HepG2 (cell line): ENCODE results near the gene ARFGAP2. TPM values are rescaled to one million over a fixed set of nuclear protein-coding genes. Genes with fewer than 3 reads are reported as not detected.
A peak's percentile ranks its signal among the peaks of the same experiment; 100 is the strongest.

Source experiments
- AKAP8 ChIP-seq: sonication (generic); formaldehyde crosslinking; IDR thresholded peaks from 2 replicates; pipeline ENCODE4 v1.5.1; 2020; ENCODE audit warnings: mild to moderate bottlenecking, missing genetic modification reagents
- ATRX ChIP-seq: sonication (generic); formaldehyde crosslinking; IDR thresholded peaks from 2 replicates; pipeline ENCODE4 v1.4.0; 2020; ENCODE audit warnings: missing genetic modification reagents, borderline replicate concordance
- CCDC6 ChIP-seq: sonication (generic); formaldehyde crosslinking; IDR thresholded peaks from 2 replicates; pipeline ENCODE4 v1.8.1; 2022; ENCODE audit warnings: mild to moderate bottlenecking, missing genetic modification reagents, moderate library complexity
- FOXM1 ChIP-seq: sonication (generic); formaldehyde crosslinking; IDR thresholded peaks from 2 replicates; pipeline ENCODE4 v1.5.0; 2020; ENCODE audit warnings: missing genetic modification reagents
- FOXP1 ChIP-seq, 2 experiments: fragments of 450-650 bp in 1 of 2; IDR thresholded peaks; 2 replicates each; pipeline ENCODE4 v1.6.1; 2017 to 2018; ENCODE audit warnings: antibody characterized with exemption in 1 of 2
- HOXA5 ChIP-seq: sonication (generic); formaldehyde crosslinking; IDR thresholded peaks from 2 replicates; pipeline ENCODE4 v1.4.0; 2020; ENCODE audit warnings: missing genetic modification reagents
- ISL2 ChIP-seq: sonication (generic); formaldehyde crosslinking; IDR thresholded peaks from 2 replicates; pipeline ENCODE4 v1.5.0; 2020; ENCODE audit warnings: missing genetic modification reagents
- KDM1A ChIP-seq: IDR thresholded peaks from 2 replicates; pipeline ENCODE4 v1.6.1; 2016; ENCODE audit warnings: missing compliant biosample characterization
- KDM4B ChIP-seq: sonication (generic); formaldehyde crosslinking; IDR thresholded peaks from 2 replicates; pipeline ENCODE4 v1.4.0; 2020; ENCODE audit warnings: missing genetic modification reagents
- MTF1 ChIP-seq: sonication (generic); formaldehyde crosslinking; IDR thresholded peaks from 2 replicates; pipeline ENCODE4 v1.5.0; 2020; ENCODE audit warnings: missing genetic modification reagents
- NR2F6 ChIP-seq, 2 experiments: IDR thresholded peaks; 2 replicates each; pipeline ENCODE4 v1.6.1; 2016; ENCODE audit warnings: antibody characterized with exemption in 1 of 2, mild to moderate bottlenecking in 1 of 2
- SAP130 ChIP-seq: IDR thresholded peaks from 2 replicates; pipeline ENCODE4 v1.6.1; 2016; ENCODE audit warnings: low read depth
- SKI ChIP-seq: fragments of 450-650 bp; IDR thresholded peaks from one replicate; pipeline ENCODE4 v1.6.1; 2018; ENCODE audit warnings: mild to moderate bottlenecking; ENCODE audit not compliant: partially characterized antibody
- TAF1 ChIP-seq: sonication (generic); formaldehyde crosslinking; IDR thresholded peaks from 2 replicates; pipeline ENCODE4 v1.4.0; 2020; ENCODE audit warnings: missing genetic modification reagents
- THYN1 ChIP-seq: sonication (generic); formaldehyde crosslinking; IDR thresholded peaks from 2 replicates; pipeline ENCODE4 v1.8.1; 2023; ENCODE audit warnings: low read depth, mild to moderate bottlenecking, moderate library complexity, missing genetic modification reagents, borderline replicate concordance
- YEATS2 ChIP-seq: sonication (generic); formaldehyde crosslinking; IDR thresholded peaks from 2 replicates; pipeline ENCODE4 v1.4.0; 2020; ENCODE audit warnings: missing genetic modification reagents, borderline replicate concordance
- YEATS4 ChIP-seq: sonication (generic); formaldehyde crosslinking; IDR thresholded peaks from 2 replicates; pipeline ENCODE4 v1.4.0; 2020; ENCODE audit warnings: missing genetic modification reagents, borderline replicate concordance
- ZFY ChIP-seq: sonication (generic); formaldehyde crosslinking; IDR thresholded peaks from 2 replicates; pipeline ENCODE4 v1.4.0; 2020; ENCODE audit warnings: missing genetic modification reagents
- ZNF10 ChIP-seq: sonication (generic); formaldehyde crosslinking; IDR thresholded peaks from 2 replicates; pipeline ENCODE4 v1.4.0; 2020; ENCODE audit warnings: mild to moderate bottlenecking, low read depth, missing genetic modification reagents, borderline replicate concordance
- ZNF143 ChIP-seq: sonication (generic); formaldehyde crosslinking; IDR thresholded peaks from 2 replicates; pipeline ENCODE4 v1.4.0; 2020; ENCODE audit warnings: missing genetic modification reagents
- polyA plus RNA-seq, 8 experiments: library from polyadenylated mRNA; depleted of rRNA in 3 of 8; stranded (reverse) in 7 of 8; unstranded in 1 of 8; fragments of >200 nt; fragmentation: Illumina TruSeq in 4 of 8; extraction: Trizol in 4 of 8; gene quantifications; 2 replicates each; pipeline versions ENCODE4 v1.2.1 to v1.2.3, GENCODE V29; 2011 to 2016; ENCODE audit warnings: low read depth in 4 of 8, missing spikeins in 1 of 8, mixed read lengths in 1 of 8; ENCODE audit not compliant: insufficient read depth in 1 of 8
- total RNA-seq, 5 experiments: library from RNA; depleted of rRNA; stranded (reverse); fragments of >200 nt; fragmentation: Illumina TruSeq; extraction: Trizol; gene quantifications; 2 replicates each; pipeline ENCODE4 v1.2.3, GENCODE V29; 2016; ENCODE audit warnings: low read depth in 1 of 5
- TF ChIP-seq, protein P1 (sequence below): sonication (generic); formaldehyde crosslinking; IDR thresholded peaks from 2 replicates; pipeline ENCODE4 v1.5.1; 2020; ENCODE audit warnings: mild to moderate bottlenecking, missing genetic modification reagents, moderate library complexity
- TF ChIP-seq, protein P2 (sequence below): sonication (generic); formaldehyde crosslinking; IDR thresholded peaks from 2 replicates; pipeline ENCODE4 v1.5.1; 2020; ENCODE audit warnings: mild to moderate bottlenecking, missing genetic modification reagents, moderate library complexity
- TF ChIP-seq, protein P3 (sequence below): sonication (generic); formaldehyde crosslinking; IDR thresholded peaks from 2 replicates; pipeline ENCODE4 v1.8.0; 2022; ENCODE audit warnings: mild to moderate bottlenecking, missing genetic modification reagents; ENCODE audit not compliant: insufficient replicate concordance
- TF ChIP-seq, protein P4 (sequence below): IDR thresholded peaks from 2 replicates; pipeline ENCODE4 v1.6.1; 2016; ENCODE audit warnings: control low read depth

ARFGAP2 gene
- total and polyA plus RNA-seq, 2 of the 13 experiments (the other 11 are each of a cell fraction or from before 2014, with no cell fraction given), result 32.3 to 75.3 TPM

DNA sequence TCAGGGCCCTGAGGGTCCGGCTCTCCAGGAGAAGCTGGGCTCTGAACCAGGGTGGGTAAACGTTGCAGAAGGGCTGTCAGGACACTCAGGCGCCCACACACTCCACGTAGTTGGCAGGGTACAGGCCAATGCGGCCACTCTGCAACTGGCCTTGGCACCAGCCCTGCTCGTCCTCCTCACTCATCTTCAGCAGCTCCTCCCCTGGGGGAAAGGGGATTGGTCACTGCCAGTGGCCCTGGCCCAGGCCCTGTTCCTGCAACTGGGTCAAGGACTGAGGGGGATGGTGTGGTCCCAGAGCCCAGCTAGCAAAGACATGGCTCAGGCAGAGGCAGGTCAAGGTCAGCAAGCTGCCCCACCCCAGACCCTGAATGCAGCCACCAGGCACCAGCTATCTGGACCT is 1.2 kb upstream of the ARFGAP2 start (continued):
- TF ChIP-seq FOXM1 (CRISPR knock-in tag) (no peak), TAF1 (CRISPR knock-in tag) (no peak), YEATS4 (CRISPR knock-in tag) (0 out of 2 replicates have a peak, but pooled peaks have one; percentile 44), SAP130 (CRISPR knock-in tag) (peak; percentile 72), THYN1 (CRISPR knock-in tag) (no peak), ISL2 (peak; percentile 36; the same call in 1 of the 2 replicates), FOXP1 (IDR thresholded peaks at IDR 0.05) (no peak), FOXP1 (CRISPR knock-in tag; IDR thresholded peaks at IDR 0.05) (no peak), ZFY (CRISPR knock-in tag) (0 out of 2 replicates have a peak, but pooled peaks have one; percentile 23), SKI (peak; percentile 84), ATRX (no peak), YEATS2 (CRISPR knock-in tag) (no peak), NR2F6 (IDR thresholded peaks at IDR 0.05) (peak; percentile 84), NR2F6 (CRISPR knock-in tag; IDR thresholded peaks at IDR 0.05) (peak; percentile 91), KDM1A (CRISPR knock-in tag) (no peak), AKAP8 (CRISPR knock-in tag) (no peak), ZNF143 (0 out of 2 replicates have a peak, but pooled peaks have one; percentile 34), KDM4B (CRISPR knock-in tag) (peak; percentile 21; the same call in 1 of the 2 replicates), MTF1 (CRISPR knock-in tag) (no peak), CCDC6 (CRISPR knock-in tag) (no peak; the same call in 1 of the 2 replicates), HOXA5 (CRISPR knock-in tag) (peak; percentile 26; the same call in 1 of the 2 replicates), ZNF10 (no peak)
- TF ChIP-seq, protein P1, sequence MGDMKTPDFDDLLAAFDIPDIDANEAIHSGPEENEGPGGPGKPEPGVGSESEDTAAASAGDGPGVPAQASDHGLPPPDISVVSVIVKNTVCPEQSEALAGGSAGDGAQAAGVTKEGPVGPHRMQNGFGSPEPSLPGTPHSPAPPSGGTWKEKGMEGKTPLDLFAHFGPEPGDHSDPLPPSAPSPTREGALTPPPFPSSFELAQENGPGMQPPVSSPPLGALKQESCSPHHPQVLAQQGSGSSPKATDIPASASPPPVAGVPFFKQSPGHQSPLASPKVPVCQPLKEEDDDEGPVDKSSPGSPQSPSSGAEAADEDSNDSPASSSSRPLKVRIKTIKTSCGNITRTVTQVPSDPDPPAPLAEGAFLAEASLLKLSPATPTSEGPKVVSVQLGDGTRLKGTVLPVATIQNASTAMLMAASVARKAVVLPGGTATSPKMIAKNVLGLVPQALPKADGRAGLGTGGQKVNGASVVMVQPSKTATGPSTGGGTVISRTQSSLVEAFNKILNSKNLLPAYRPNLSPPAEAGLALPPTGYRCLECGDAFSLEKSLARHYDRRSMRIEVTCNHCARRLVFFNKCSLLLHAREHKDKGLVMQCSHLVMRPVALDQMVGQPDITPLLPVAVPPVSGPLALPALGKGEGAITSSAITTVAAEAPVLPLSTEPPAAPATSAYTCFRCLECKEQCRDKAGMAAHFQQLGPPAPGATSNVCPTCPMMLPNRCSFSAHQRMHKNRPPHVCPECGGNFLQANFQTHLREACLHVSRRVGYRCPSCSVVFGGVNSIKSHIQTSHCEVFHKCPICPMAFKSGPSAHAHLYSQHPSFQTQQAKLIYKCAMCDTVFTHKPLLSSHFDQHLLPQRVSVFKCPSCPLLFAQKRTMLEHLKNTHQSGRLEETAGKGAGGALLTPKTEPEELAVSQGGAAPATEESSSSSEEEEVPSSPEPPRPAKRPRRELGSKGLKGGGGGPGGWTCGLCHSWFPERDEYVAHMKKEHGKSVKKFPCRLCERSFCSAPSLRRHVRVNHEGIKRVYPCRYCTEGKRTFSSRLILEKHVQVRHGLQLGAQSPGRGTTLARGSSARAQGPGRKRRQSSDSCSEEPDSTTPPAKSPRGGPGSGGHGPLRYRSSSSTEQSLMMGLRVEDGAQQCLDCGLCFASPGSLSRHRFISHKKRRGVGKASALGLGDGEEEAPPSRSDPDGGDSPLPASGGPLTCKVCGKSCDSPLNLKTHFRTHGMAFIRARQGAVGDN (CRISPR knock-in tag), result peak; percentile 75
- TF ChIP-seq, protein P2, sequence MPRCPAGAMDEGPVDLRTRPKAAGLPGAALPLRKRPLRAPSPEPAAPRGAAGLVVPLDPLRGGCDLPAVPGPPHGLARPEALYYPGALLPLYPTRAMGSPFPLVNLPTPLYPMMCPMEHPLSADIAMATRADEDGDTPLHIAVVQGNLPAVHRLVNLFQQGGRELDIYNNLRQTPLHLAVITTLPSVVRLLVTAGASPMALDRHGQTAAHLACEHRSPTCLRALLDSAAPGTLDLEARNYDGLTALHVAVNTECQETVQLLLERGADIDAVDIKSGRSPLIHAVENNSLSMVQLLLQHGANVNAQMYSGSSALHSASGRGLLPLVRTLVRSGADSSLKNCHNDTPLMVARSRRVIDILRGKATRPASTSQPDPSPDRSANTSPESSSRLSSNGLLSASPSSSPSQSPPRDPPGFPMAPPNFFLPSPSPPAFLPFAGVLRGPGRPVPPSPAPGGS (CRISPR knock-in tag), result peak; percentile 42
- TF ChIP-seq, protein P3, sequence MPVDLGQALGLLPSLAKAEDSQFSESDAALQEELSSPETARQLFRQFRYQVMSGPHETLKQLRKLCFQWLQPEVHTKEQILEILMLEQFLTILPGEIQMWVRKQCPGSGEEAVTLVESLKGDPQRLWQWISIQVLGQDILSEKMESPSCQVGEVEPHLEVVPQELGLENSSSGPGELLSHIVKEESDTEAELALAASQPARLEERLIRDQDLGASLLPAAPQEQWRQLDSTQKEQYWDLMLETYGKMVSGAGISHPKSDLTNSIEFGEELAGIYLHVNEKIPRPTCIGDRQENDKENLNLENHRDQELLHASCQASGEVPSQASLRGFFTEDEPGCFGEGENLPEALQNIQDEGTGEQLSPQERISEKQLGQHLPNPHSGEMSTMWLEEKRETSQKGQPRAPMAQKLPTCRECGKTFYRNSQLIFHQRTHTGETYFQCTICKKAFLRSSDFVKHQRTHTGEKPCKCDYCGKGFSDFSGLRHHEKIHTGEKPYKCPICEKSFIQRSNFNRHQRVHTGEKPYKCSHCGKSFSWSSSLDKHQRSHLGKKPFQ (CRISPR knock-in tag), result no peak
- TF ChIP-seq, protein P4, sequence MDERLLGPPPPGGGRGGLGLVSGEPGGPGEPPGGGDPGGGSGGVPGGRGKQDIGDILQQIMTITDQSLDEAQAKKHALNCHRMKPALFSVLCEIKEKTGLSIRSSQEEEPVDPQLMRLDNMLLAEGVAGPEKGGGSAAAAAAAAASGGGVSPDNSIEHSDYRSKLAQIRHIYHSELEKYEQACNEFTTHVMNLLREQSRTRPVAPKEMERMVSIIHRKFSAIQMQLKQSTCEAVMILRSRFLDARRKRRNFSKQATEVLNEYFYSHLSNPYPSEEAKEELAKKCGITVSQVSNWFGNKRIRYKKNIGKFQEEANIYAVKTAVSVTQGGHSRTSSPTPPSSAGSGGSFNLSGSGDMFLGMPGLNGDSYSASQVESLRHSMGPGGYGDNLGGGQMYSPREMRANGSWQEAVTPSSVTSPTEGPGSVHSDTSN (CRISPR knock-in tag), result no peak
